DMS 273 (cell line): ENCODE data around the gene MAGEB4.

Source experiments
- DNase-seq: peaks from one replicate; lab custom pipeline; 2025; ENCODE audit not compliant: unreplicated experiment; lab: John Stamatoyannopoulos, UW

The MAGEB4 gene

DNA sequence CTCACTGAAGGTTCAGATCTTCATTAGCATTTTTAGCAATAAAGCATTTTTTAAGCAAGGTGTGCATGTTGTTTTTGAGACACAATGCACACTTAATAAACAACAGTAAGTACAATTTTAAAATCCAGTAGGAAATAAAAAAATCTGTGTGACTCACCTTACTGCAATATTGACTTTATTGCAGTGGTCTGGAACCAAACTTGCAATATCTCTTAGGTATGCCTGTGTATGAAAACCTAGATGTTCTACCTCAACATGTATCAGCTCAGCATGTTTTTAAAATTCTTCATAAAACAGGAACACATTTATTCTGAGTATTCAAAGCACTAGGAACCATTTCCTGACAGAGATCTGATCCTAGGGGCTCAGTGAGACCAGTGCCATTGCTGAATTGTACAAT lies 40.7 kb downstream of the MAGEB4 start:
- DNase-seq: no peak

DNA sequence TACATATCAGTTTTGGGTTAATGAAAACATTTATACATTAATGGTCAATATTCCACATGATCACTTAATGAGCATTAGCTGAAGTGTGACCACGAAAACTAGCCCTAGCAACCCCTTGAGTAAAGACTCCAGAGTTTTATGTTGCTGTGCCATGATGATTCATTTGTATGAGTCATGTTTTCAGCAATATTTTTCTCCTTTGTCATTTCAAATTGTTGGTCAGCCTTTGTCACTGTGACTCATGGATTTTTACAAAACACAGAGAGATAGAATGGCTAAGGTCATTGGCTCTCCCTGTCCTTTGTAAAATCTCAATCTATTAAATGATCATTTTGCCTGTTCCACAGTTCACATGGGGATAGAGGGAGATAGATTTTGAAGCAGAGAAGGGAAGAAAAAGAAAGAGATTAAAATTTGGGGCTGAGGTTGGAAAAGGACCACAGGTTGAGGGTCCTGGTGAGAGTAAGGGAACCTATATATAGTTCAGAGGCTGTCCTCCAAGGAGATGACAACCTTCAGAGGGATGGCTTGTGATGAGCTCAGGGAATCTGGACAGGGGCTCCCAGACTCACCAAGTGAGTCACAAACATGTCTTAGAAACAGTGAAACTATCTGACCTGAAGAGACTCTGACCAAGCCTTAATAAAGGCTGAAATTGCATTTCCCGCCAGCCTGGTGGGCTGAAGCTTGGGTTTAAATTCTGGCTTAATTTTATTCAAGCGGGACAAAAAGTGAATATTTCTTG lies 41.8 kb downstream of the MAGEB4 start:
- no peak for DNase-seq
